Measurements from ENCODE around the gene ASTE1.

DNA sequence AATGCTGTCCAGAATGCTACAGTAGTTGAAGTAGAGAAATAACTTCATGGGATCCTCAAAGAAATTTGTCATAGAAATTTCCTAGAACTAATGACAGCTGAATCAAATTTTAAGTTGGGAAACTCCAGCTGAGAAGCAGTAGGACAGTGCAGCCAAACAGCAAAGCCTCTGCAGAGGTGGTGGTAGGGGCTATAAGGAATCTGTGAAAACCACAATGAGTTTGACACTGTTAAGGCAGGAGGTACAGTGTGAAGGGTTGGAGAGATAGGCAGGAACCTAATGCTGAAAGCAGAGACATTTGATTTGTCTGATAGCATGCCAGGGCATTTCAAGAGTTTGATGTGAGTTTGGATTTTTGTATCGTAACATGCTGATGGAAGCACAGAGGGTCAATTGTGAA lies 22.0 kb downstream of the ASTE1 start:
- TF ChIP-seq CTCF (IDR thresholded peaks at IDR 0.05 in 2 of 3, conservative IDR thresholded peaks at IDR 0.05 in 1 of 3; ENCODE audit: insufficient read depth in 2 of 3, low read depth in 1 of 3, low read length in 3 of 3) (no peak), MYBL2 (IDR thresholded peaks at IDR 0.05; ENCODE audit: low read depth) (no peak), MYBL2 (CRISPR knock-in tag; IDR thresholded peaks at IDR 0.05; ENCODE audit: borderline replicate concordance) (no peak), NR3C1 (CRISPR knock-in tag; IDR thresholded peaks at IDR 0.05) (no peak), CCAR2 (IDR thresholded peaks at IDR 0.05; ENCODE audit: low read depth, low read length) (no peak), ZBTB7A (IDR thresholded peaks at IDR 0.05; ENCODE audit: borderline replicate concordance, control insufficient read depth, low read depth, low read length) (no peak), ZNF311 (CRISPR knock-in tag; IDR thresholded peaks at IDR 0.05) (no peak), POLR2A (conservative IDR thresholded peaks at IDR 0.05) (no peak), POLR2AphosphoS5 (IDR thresholded peaks at IDR 0.05; ENCODE audit: control insufficient read depth, insufficient read depth, low read depth, low read length) (no peak), NR4A1 (CRISPR knock-in tag; IDR thresholded peaks at IDR 0.05) (no peak), NR4A1 (tag; IDR thresholded peaks at IDR 0.05) (no peak)

All from K562 (cell line).